Activated naive CD4-positive, alpha-beta T cell treated with anti-CD3 and anti-CD28 coated beads, Interleukin-2, amount 10 ng/mL, durations not matched to agents 7 days and 5 days (primary cell): Measurements from ENCODE around the gene AFMID.
A peak's percentile ranks its signal among the peaks of the same experiment; 100 is the strongest.

Source experiments
- CTCF ChIA-PET: fragments of 350-600 bp; sonication (Branson Sonifier 250); formaldehyde crosslinking; loops from one replicate; lab custom pipeline; 2021; ENCODE audit warnings: antibody characterized with exemption; lab: Charles Lee
- DNase-seq: peaks from one replicate; pipeline ENCODE4 v3.0.0-alpha.2; 2020
- H3K27ac Mint-ChIP-seq: one replicate; pipeline ENCODE4 v1.8.0; 2021; ENCODE audit warnings: mild to moderate bottlenecking, moderate library complexity, mixed read lengths
- H3K27me3 Mint-ChIP-seq: one replicate; pipeline ENCODE4 v1.8.0; 2021; ENCODE audit warnings: mild to moderate bottlenecking, mixed read lengths
- H3K36me3 Mint-ChIP-seq: one replicate; pipeline ENCODE4 v1.8.0; 2021; ENCODE audit warnings: mixed read lengths
- H3K4me1 Mint-ChIP-seq: one replicate; pipeline ENCODE4 v1.8.0; 2021; ENCODE audit warnings: mixed read lengths
- H3K4me3 Mint-ChIP-seq: one replicate; pipeline ENCODE4 v1.8.0; 2021; ENCODE audit warnings: mild to moderate bottlenecking, moderate library complexity, mixed read lengths
- H3K9me3 Mint-ChIP-seq: one replicate; pipeline ENCODE4 v1.8.0; 2021; ENCODE audit warnings: mixed read lengths

Gene AFMID

GRCh38 chr17:78180083-78180482, 7.1 kb upstream of the AFMID start:
- no peak overlapping the region for H3K4me3 Mint-ChIP-seq
- H3K36me3 Mint-ChIP-seq: peaks cover 56% of the 10 kb centered on the region
- peaks cover 67% of the 10 kb centered on the region for H3K4me1 Mint-ChIP-seq

GRCh38 chr17:78180508-78180907, 6.7 kb upstream of the AFMID start:
- Mint-ChIP-seq H3K9me3 (no peaks in the 10 kb centered on the region), H3K36me3 (peaks cover 53% of the 10 kb centered on the region), H3K27me3 (no peaks in the 10 kb centered on the region), H3K4me1 (peaks cover 67% of the 10 kb centered on the region), H3K27ac (peak overlapping the region; percentile 8), H3K4me3 (no peak overlapping the region)
- CTCF ChIA-PET: no interaction called here
- no peak for DNase-seq

More at GRCh38 chr17:78180083-78180482, 7.1 kb upstream of the AFMID start:
- DNase-seq: no peak
- CTCF ChIA-PET: no interaction called here
- H3K27me3 Mint-ChIP-seq: no peaks in the 10 kb centered on the region
- H3K9me3 Mint-ChIP-seq: no peaks in the 10 kb centered on the region
- H3K27ac Mint-ChIP-seq: peak overlapping the region; percentile 8

DNA sequence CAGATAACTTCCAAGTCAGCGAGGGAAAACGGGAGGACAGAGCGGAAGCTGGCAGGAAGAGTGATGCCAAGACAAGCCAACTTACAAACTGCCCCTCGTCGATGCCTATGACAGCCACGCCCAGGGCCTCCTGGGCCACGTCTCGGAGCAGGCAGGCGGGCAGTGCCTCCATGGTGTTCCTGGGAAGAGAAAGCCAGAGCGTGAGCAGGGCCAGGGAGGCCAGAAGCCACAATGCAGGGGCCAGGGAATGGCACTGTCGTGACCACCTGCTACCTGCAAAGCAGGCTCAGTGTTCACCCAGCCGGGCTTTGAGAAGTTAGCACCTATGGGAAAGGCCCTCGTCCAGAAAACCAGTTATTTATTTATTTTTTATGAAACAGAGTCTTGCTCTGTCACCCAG, 4.7 kb upstream of the AFMID start:
- Mint-ChIP-seq H3K9me3 (no peaks in the 10 kb centered on the region), H3K27ac (peak overlapping the region; percentile 8), H3K36me3 (peaks cover 42% of the 10 kb centered on the region), H3K4me3 (no peak overlapping the region), H3K4me1 (peaks cover 67% of the 10 kb centered on the region), H3K27me3 (no peaks in the 10 kb centered on the region)
- no peak for DNase-seq
- CTCF ChIA-PET: interaction anchor here (1.6 kb wide), 1 partner anchor 47 kb away, joined by 4 read pairs; no protein-coding TSS in a partner anchor

- peaks cover 40% of the 10 kb centered on the region for H3K36me3 Mint-ChIP-seq
- no peaks in the 10 kb centered on the region for H3K27me3 Mint-ChIP-seq
- CTCF ChIA-PET: interaction anchor here (1.3 to 1.8 kb wide), 3 partner anchors 12 to 71 kb away, joined by 3 to 4 read pairs (median 4); no protein-coding TSS in a partner anchor
- peaks cover 72% of the 10 kb centered on the region for H3K4me1 Mint-ChIP-seq
- H3K4me3 Mint-ChIP-seq: no peak overlapping the region
- no peaks in the 10 kb centered on the region for H3K9me3 Mint-ChIP-seq
- no peak for DNase-seq
- H3K27ac Mint-ChIP-seq: no peak overlapping the region
These were observed 3.2 kb upstream of the AFMID start for GRCh38 chr17:78183916-78184315.

- peaks cover 37% of the 10 kb centered on the region for H3K36me3 Mint-ChIP-seq
- H3K4me3 Mint-ChIP-seq: peak overlapping the region; percentile 87
- no peak overlapping the region for H3K27ac Mint-ChIP-seq
- peaks cover 68% of the 10 kb centered on the region for H3K4me1 Mint-ChIP-seq
- no peak for DNase-seq
- no peaks in the 10 kb centered on the region for H3K9me3 Mint-ChIP-seq
- no peaks in the 10 kb centered on the region for H3K27me3 Mint-ChIP-seq
- CTCF ChIA-PET: interaction anchor here (1.3 to 1.8 kb wide), 2 partner anchors 12 to 72 kb away, joined by 3 to 4 read pairs; no protein-coding TSS in a partner anchor
These were observed 2.8 kb upstream of the AFMID start for GRCh38 chr17:78184351-78184750.

DNA sequence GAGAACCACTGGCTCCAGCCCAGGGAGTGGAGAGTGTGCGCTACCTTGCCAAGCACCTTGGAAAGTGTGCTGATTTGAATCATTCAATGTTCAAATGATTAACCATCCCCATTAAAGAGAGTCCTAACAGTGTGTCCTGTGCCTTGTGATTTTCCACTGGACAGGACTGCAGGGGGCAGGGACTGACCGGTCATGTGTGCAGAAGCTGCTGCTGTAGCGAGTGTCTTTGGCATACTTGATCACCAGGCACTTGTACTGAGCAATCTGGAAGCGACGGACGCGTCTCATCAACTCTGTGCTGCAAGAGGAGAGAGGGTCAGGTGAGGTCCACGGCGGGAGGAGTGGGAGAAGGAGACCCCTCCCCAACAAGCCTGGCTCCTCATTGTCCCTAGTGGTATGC, 2.3 kb upstream of the AFMID start:
- H3K4me1 Mint-ChIP-seq: peaks cover 66% of the 10 kb centered on the region
- H3K27me3 Mint-ChIP-seq: no peaks in the 10 kb centered on the region
- no peak for DNase-seq
- no peaks in the 10 kb centered on the region for H3K9me3 Mint-ChIP-seq
- peak overlapping the region; percentile 87 for H3K4me3 Mint-ChIP-seq
- H3K36me3 Mint-ChIP-seq: peaks cover 34% of the 10 kb centered on the region
- no peak overlapping the region for H3K27ac Mint-ChIP-seq
- CTCF ChIA-PET: interaction anchor here (1.3 to 2.1 kb wide), 3 partner anchors 13 to 72 kb away, joined by 3 to 6 read pairs (median 4); no protein-coding TSS in a partner anchor

DNA sequence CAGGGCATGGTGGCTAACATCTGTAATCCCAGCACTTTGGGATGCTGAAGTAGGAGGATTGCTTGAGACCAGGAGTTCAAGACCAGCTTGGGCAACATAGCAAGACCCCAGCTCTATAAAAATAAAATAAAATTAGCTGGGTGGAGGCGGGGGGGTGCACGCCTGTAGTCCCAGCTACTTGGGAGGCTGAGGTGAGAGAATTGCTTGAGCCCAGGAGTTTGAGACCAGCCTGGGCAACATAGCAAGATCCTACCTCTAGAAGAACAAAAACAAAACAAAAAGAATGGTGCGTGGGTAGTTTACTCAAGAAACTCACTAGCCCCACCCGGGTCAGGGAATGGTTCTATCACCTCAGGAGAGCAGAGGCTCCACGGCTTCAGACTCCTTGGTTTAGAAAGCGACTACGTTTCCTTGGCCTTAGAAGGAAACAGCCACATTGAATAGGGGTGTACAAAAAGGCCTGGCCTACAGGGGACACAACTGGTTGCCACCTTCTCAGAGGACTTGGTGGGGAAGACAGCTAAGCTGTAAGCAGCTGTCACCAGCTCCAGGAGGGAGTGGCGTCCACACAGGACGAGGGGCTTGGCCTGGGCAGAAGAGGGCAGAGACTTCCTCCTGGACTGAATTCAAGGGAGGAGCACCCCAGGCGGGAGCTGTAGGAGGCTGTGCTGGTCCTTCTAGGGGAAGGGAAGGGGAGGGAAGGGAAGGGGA, 1.0 kb upstream of the AFMID start:
- peaks cover 28% of the 10 kb centered on the region for H3K36me3 Mint-ChIP-seq
- peaks cover 58% of the 10 kb centered on the region for H3K4me1 Mint-ChIP-seq
- peak overlapping the region; percentile 78 for H3K27ac Mint-ChIP-seq
- no peaks in the 10 kb centered on the region for H3K27me3 Mint-ChIP-seq
- CTCF ChIA-PET: interaction anchor here (0.7 to 2.1 kb wide), 4 partner anchors 10 to 51 kb away, joined by 3 to 9 read pairs (median 5); no protein-coding TSS in a partner anchor
- no peaks in the 10 kb centered on the region for H3K9me3 Mint-ChIP-seq
- peak; percentile 49 for DNase-seq
- peak overlapping the region; percentile 87 for H3K4me3 Mint-ChIP-seq

DNA sequence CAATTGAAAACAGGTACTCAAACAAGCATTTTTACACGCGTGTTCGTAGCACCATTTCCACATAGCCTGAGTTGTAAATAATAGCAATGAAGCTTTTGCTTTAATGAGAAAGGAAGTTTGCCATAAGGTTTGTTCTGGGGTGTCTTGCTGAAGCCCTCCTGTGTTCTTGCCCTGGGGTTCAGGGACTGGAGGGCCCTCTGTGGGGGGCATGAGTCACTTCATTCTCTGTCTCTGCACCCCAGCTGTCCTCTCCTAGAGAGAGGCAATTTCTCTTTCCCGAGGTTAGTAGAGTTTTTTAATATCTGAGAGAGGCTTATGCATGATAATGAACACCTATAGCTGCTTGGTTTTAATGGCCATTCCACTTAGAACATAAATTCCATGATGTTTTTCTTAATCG, 9.6 kb downstream of the AFMID start:
- CTCF ChIA-PET: interaction anchor here (1.5 kb wide), 1 partner anchor 21 kb away, joined by 4 read pairs; no protein-coding TSS in a partner anchor
- H3K27me3 Mint-ChIP-seq: no peaks in the 10 kb centered on the region
- no peaks in the 10 kb centered on the region for H3K9me3 Mint-ChIP-seq
- peaks cover 17% of the 10 kb centered on the region for H3K36me3 Mint-ChIP-seq
- no peak overlapping the region for H3K27ac Mint-ChIP-seq
- peaks cover 6% of the 10 kb centered on the region for H3K4me1 Mint-ChIP-seq
- H3K4me3 Mint-ChIP-seq: no peak overlapping the region
- DNase-seq: no peak

GRCh38 chr17:78197147-78197832, 10.1 kb downstream of the AFMID start:
- CTCF ChIA-PET: interaction anchor here (1.0 to 1.5 kb wide), 2 partner anchors 21 to 54 kb away, joined by 3 to 4 read pairs; no protein-coding TSS in a partner anchor
- Mint-ChIP-seq H3K36me3 (peaks cover 17% of the 10 kb centered on the region), H3K4me1 (peaks cover 6% of the 10 kb centered on the region), H3K4me3 (no peak overlapping the region), H3K27me3 (no peaks in the 10 kb centered on the region), H3K27ac (no peak overlapping the region), H3K9me3 (no peaks in the 10 kb centered on the region)
- DNase-seq: no peak

- peaks cover 10% of the 10 kb centered on the region for H3K36me3 Mint-ChIP-seq
These were observed 13.3 kb downstream of the AFMID start for GRCh38 chr17:78200451-78200850.

DNA sequence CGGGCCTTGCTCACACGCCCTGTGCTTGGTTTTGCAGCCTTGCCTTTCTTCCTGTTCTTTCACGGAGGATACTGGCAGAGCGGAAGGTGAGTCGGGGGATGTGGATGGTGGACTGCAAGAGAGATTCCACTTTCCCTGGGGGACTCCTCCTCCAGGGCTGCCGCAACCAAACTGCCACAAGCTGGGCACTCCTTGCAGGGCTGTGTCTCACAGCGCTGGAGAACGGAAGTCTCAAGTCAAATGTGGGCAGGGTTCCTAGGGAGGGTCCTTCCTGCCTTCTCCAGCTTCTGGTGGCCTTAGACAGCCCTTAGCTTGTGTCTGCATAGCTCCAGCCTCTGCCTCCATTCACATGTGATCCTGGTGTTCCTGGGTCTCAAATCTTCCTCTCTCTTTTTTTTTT, 15.5 kb downstream of the AFMID start:
- Mint-ChIP-seq H3K27me3 (no peaks in the 10 kb centered on the region), H3K4me1 (peaks cover 6% of the 10 kb centered on the region), H3K36me3 (peaks cover 4% of the 10 kb centered on the region), H3K9me3 (no peaks in the 10 kb centered on the region), H3K4me3 (no peak overlapping the region), H3K27ac (no peak overlapping the region)
- DNase-seq: no peak
- CTCF ChIA-PET: interaction anchor here (0.7 kb wide), 1 partner anchor 11 kb away, joined by 3 read pairs; no protein-coding TSS in a partner anchor

More at GRCh38 chr17:78200451-78200850, 13.3 kb downstream of the AFMID start:
- H3K27me3 Mint-ChIP-seq: no peaks in the 10 kb centered on the region
- H3K4me1 Mint-ChIP-seq: peaks cover 6% of the 10 kb centered on the region
- CTCF ChIA-PET: no interaction called here
- no peak overlapping the region for H3K27ac Mint-ChIP-seq
- DNase-seq: no peak
- H3K4me3 Mint-ChIP-seq: no peak overlapping the region
- H3K9me3 Mint-ChIP-seq: no peaks in the 10 kb centered on the region

DNA sequence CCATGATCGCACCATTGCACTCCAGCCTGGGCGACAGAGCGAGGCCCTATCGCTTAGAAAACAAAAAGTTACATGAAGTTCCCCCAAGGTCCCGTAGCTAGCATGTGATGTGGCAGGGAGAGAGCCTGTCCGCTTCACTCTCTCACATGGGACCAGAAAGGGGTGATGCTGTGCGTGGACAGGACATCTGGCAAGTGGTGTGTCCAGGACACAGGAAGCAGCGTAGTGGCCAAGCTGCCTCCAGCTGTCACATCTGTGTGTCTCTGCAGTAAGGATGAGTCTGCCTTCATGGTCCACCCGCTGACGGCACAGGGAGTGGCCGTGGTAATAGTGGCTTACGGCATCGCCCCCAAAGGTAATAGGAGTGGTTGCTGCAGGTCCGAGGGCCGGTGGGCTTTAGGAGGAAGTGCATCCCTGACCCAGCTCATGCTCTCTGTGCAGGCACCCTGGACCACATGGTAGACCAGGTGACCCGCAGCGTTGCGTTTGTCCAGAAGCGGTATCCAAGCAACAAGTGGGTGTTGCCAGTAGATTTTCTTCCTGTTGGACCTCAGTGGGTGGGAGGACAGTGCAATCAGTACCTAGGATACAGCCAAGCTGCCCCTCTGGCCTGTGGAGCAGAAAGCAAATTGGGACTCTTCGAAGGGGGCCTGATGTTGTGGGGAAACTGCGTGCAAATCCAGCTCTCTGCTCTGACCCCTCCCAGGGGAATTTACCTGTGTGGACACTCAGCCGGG, 17.4 kb downstream of the AFMID start:
- H3K27me3 Mint-ChIP-seq: no peaks in the 10 kb centered on the region
- CTCF ChIA-PET: no interaction called here
- H3K4me1 Mint-ChIP-seq: no peaks in the 10 kb centered on the region
- H3K36me3 Mint-ChIP-seq: no peaks in the 10 kb centered on the region
- no peak overlapping the region for H3K4me3 Mint-ChIP-seq
- H3K9me3 Mint-ChIP-seq: no peaks in the 10 kb centered on the region
- no peak for DNase-seq
- no peak overlapping the region for H3K27ac Mint-ChIP-seq

GRCh38 chr17:78205124-78205775, 18.1 kb downstream of the AFMID start:
- Mint-ChIP-seq H3K27me3 (peaks cover 4% of the 10 kb centered on the region), H3K9me3 (no peaks in the 10 kb centered on the region)
- CTCF ChIA-PET: no interaction called here

More at GRCh38 chr17:78205124-78205775, 18.1 kb downstream of the AFMID start:
- no peak for DNase-seq
- H3K4me3 Mint-ChIP-seq: no peak overlapping the region
- no peak overlapping the region for H3K27ac Mint-ChIP-seq
- no peaks in the 10 kb centered on the region for H3K36me3 Mint-ChIP-seq
- H3K4me1 Mint-ChIP-seq: no peaks in the 10 kb centered on the region
